ENCODE results near the gene OR2C3.
"Not testable (repeated sequence)": the region's sequence is repeated elsewhere in the genome, so short reads cannot be mapped to it uniquely, and the experiment has no call there.

OR2C3 gene

GRCh38 chr1:247530785-247531184 lies 5.5 kb downstream of the OR2C3 start:
- Mint-ChIP-seq H3K9me3 (no peaks in the 10 kb centered on the region), H3K27me3 (ENCODE audit: low read depth) (peaks cover 4% of the 10 kb centered on the region), H3K4me1 (no peaks in the 10 kb centered on the region), H3K4me3 (no peak overlapping the region), H3K27ac (no peak overlapping the region), H3K36me3 (ENCODE audit: low read depth) (no peaks in the 10 kb centered on the region)
- TF ChIP-seq, protein P1, sequence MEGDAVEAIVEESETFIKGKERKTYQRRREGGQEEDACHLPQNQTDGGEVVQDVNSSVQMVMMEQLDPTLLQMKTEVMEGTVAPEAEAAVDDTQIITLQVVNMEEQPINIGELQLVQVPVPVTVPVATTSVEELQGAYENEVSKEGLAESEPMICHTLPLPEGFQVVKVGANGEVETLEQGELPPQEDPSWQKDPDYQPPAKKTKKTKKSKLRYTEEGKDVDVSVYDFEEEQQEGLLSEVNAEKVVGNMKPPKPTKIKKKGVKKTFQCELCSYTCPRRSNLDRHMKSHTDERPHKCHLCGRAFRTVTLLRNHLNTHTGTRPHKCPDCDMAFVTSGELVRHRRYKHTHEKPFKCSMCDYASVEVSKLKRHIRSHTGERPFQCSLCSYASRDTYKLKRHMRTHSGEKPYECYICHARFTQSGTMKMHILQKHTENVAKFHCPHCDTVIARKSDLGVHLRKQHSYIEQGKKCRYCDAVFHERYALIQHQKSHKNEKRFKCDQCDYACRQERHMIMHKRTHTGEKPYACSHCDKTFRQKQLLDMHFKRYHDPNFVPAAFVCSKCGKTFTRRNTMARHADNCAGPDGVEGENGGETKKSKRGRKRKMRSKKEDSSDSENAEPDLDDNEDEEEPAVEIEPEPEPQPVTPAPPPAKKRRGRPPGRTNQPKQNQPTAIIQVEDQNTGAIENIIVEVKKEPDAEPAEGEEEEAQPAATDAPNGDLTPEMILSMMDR (IDR thresholded peaks at IDR 0.05; ENCODE audit: unreplicated experiment in 3 of 3): no peak

GRCh38 chr1:247529771-247530355 lies 6.4 kb downstream of the OR2C3 start:
- Mint-ChIP-seq H3K36me3 (ENCODE audit: low read depth) (no peaks in the 10 kb centered on the region), H3K27me3 (ENCODE audit: low read depth) (peaks cover 4% of the 10 kb centered on the region), H3K27ac (no peak overlapping the region), H3K4me1 (no peaks in the 10 kb centered on the region), H3K9me3 (no peaks in the 10 kb centered on the region), H3K4me3 (no peak overlapping the region)
- TF ChIP-seq, protein P1 (IDR thresholded peaks at IDR 0.05; ENCODE audit: unreplicated experiment in 3 of 3): no peak

GRCh38 chr1:247528812-247529474 lies 7.3 kb downstream of the OR2C3 start:
- Mint-ChIP-seq H3K4me3 (no peak overlapping the region), H3K4me1 (no peaks in the 10 kb centered on the region), H3K9me3 (no peaks in the 10 kb centered on the region), H3K27me3 (ENCODE audit: low read depth) (peaks cover 7% of the 10 kb centered on the region), H3K27ac (no peak overlapping the region), H3K36me3 (ENCODE audit: low read depth) (no peaks in the 10 kb centered on the region)
- TF ChIP-seq, protein P1 (IDR thresholded peaks at IDR 0.05; ENCODE audit: unreplicated experiment in 3 of 3): no peak

GRCh38 chr1:247521886-247522285 lies 14.4 kb downstream of the OR2C3 start:
- H3K4me1 Mint-ChIP-seq; H3K4me3 Mint-ChIP-seq; H3K27me3 Mint-ChIP-seq (ENCODE audit: low read depth); H3K27ac Mint-ChIP-seq; H3K36me3 Mint-ChIP-seq (ENCODE audit: low read depth): not testable (repeated sequence)
- peaks cover 14% of the 10 kb centered on the region for H3K9me3 Mint-ChIP-seq

DNA sequence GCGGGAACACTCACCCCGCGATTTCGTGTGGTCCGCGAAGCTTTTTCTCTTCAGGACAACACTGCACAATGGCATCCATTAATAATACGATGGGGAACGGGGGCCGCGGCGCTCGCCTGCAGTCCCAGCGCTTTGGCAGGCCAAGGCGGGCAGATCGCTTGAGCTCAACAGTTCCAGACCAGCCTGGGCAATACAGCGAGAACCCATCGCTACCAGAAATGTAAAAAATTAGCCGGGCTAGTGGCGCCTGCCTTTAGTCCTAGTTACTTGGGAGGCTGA lies 17.7 kb downstream of the OR2C3 start:
- Mint-ChIP-seq H3K27me3 (ENCODE audit: low read depth) (no peaks in the 10 kb centered on the region), H3K9me3 (peaks cover 20% of the 10 kb centered on the region), H3K36me3 (ENCODE audit: low read depth) (no peaks in the 10 kb centered on the region), H3K4me1 (no peaks in the 10 kb centered on the region), H3K4me3 (no peak overlapping the region), H3K27ac (no peak overlapping the region)
- TF ChIP-seq, protein P1 (IDR thresholded peaks at IDR 0.05; ENCODE audit: unreplicated experiment in 3 of 3): no peak

DNA sequence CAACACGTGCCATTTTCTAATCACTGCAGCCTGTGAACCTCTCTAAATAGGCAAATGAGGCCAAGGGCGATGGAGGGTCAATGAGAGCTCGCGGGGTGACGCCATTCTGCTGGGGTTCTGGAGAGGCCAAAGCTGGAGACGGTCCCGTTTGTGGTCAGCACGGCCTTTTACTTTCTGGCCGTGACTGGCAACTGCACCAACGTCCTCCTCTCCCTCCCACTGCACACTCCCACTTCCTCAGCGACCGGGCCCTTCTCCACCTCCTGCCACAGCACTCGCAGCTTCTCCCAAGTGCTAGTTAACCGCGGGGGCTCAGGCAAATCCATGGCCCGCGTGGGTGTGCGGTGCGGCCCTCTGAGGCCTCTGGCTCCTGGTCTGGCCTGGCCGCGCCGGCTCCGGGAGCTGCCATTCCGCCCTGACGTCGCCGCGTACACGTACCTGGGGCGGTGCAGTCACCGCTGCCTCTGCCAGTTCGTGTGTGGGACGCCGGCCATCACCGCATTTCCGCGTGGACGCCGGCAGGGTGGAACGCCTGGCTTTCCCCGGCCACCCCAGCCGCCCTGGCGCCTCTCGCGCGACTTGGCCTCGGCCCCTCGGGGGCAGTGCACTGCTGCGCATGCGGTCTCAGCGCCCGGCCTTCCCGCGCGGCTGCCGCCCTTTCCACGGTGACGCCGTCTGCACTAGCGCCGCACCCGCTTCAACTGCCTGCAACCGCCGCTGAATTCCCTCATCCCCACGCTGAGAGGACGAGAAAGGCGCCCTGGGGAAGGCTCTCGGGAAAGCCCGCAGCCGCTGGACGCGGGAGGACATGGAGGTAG lies 18.2 kb downstream of the OR2C3 start:
- Mint-ChIP-seq H3K4me1 (no peaks in the 10 kb centered on the region), H3K9me3 (peaks cover 18% of the 10 kb centered on the region), H3K27me3 (ENCODE audit: low read depth) (no peaks in the 10 kb centered on the region), H3K4me3 (no peak overlapping the region), H3K36me3 (ENCODE audit: low read depth) (no peaks in the 10 kb centered on the region), H3K27ac (no peak overlapping the region)
- TF ChIP-seq, protein P1 (IDR thresholded peaks at IDR 0.05; ENCODE audit: unreplicated experiment in 3 of 3): no peak
